HG03442 (cell line): Measurements from ENCODE around the gene PCP4L1.
A peak's percentile ranks its signal among the peaks of the same experiment; 100 is the strongest.
"Not testable (repeated sequence)": the region's sequence is repeated elsewhere in the genome, so short reads cannot be mapped to it uniquely, and the experiment has no call there.

Source experiments
- ATAC-seq: cut with Tn5 transposase; IDR thresholded peaks from one replicate; pipeline ENCODE4 v1.9.1; 2021; ENCODE audit warnings: mild to moderate bottlenecking, moderate library complexity; ENCODE audit not compliant: unreplicated experiment

PCP4L1 gene

DNA sequence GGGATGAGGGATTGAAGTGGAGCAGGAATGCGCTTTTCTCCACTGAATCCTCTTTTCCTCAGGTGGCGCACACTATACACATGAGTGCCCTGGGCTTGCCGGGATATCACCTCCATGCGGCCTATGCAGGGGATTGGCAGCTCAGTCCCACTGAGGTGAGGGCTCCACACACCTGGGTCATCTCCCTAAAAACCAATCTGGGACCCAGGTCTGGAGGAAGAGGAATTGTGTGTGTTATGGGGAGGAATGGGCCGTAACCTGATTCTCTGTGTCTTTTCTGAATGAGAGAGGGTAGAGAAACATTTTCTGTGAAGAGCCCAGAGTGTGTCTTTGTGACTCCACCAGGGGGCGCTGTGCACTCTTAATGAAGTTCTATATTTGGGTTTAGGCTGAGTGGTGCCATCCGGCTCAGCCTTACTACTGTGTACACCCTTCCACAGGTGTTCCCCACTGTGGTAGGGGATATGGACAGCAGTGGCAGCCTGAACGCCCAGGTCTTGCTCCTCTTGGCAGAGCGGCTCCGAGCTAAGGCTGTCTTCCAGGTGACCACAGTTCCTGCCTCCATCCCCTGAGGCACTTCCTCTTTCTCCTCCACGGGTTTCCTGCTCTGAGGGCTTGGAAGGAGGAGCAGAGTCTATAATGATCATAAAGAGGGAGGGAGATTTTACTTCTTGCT, 31.2 kb upstream of the PCP4L1 start:
- ATAC-seq = peak; percentile 28

DNA sequence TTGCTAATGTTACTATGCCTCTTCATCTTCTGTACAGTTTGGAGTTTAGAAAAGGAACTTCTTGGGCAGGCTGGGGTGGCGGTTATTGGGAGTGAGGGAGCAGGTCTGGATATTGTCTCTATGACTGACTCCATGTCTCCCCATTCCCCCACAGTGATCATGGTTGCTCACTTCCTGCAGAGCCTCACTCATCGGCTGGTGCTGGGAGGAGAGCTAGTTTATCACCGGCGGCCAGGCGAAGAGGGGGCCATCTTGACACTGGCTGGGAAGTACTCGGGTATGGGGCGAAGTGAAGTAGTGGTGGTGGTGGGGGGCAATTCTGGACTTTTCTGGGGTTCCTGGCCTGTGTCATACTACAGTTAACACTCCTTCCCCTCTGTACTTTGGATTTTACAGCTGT, 30.5 kb upstream of the PCP4L1 start:
- ATAC-seq = no peak

DNA sequence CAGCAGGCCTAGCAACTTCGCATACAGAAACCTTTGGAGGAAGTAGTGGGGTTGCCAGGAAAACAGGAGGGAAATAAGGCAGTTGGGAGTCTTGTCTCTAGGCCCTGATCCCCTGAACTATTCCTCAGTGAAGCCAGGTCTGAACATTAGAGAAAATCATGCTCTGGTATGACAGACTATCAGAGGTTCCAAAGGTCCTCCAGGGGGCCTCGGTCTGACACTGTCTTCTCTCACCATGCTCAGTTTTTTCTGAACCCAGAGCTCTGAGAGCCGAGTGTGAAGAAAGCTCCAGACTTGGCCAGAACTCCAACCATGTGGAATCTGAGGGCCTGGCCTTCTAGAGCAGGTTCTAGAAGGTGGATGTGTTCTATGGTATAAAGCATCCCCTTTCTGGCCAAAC, 28.6 kb upstream of the PCP4L1 start:
- no peak for ATAC-seq

- ATAC-seq = no peak
Observed at GRCh38 chr1:161230762-161231161, 27.8 kb upstream of the PCP4L1 start.

- no peak for ATAC-seq
Observed at GRCh38 chr1:161233102-161233501, 25.4 kb upstream of the PCP4L1 start.

- ATAC-seq = no peak
Observed at GRCh38 chr1:161235957-161236775, 22.4 kb upstream of the PCP4L1 start.

- no peak for ATAC-seq
Observed at GRCh38 chr1:161238039-161238473, 20.5 kb upstream of the PCP4L1 start, which contains the start of gene NR1I3. Gene NR1I3, minus strand, starts transcription at chr1:161238203. Its CDS starts 1,638 bp downstream, at chr1:161236565.

- ATAC-seq = no peak
Observed at GRCh38 chr1:161241682-161242081, 16.9 kb upstream of the PCP4L1 start.

- ATAC-seq = no peak
Observed at GRCh38 chr1:161242313-161242712, 16.2 kb upstream of the PCP4L1 start.

- no peak for ATAC-seq
Observed at GRCh38 chr1:161244888-161245287, 13.7 kb upstream of the PCP4L1 start.

GRCh38 chr1:161250100-161250499, 8.4 kb upstream of the PCP4L1 start:
- ATAC-seq = not testable (repeated sequence)

GRCh38 chr1:161250829-161251228, 7.7 kb upstream of the PCP4L1 start:
- no peak for ATAC-seq

DNA sequence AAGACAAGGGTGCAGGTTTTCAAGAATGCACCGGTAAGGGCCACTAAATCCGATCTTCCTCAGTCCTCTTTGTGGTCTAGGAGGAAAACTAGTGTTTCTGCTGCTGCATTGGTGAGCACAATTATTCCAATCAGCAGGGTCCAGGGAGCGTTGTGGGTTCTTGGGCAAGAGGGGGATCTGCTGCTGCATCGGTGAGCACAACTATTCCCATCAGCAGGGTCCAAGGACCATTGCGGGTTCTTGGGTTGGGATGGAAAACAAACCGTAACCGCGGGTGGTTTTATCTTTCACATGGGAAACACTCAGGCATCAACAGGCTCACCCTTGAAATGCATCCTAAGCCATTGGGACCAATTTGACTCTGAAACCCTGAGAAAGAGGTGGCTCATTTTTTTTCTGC, 7.0 kb upstream of the PCP4L1 start:
- no peak for ATAC-seq

- not testable (repeated sequence) for ATAC-seq
Observed at GRCh38 chr1:161255302-161255701, 3.2 kb upstream of the PCP4L1 start.

GRCh38 chr1:161255955-161256520, 2.5 kb upstream of the PCP4L1 start:
- ATAC-seq = not testable (repeated sequence)

GRCh38 chr1:161257109-161257508, 1.4 kb upstream of the PCP4L1 start:
- ATAC-seq = not testable (repeated sequence)

- ATAC-seq = no peak
Observed at GRCh38 chr1:161259345-161259702, 779 bp downstream of the PCP4L1 start.

DNA sequence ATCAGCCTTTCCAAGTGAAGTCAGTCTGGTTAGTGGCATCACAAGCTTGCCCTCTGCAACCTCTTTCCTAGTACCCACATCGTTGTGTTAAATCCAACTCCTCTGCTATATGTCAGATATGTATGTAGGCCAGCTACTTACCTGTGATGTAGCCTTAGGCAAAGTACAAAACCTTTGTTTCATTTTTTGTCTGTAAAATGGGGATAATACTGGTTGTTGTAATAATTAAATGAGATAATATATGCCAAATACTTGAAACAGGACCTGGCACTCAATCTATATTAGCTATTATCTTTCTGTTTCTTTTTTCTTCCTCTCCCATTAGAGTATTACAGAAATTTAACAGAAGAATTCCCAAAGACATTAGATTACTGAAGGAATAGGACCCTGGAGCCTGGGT, 1.2 kb downstream of the PCP4L1 start:
- ATAC-seq = no peak

GRCh38 chr1:161260376-161261260, 2.1 kb downstream of the PCP4L1 start:
- ATAC-seq = no peak

- no peak for ATAC-seq
Observed at GRCh38 chr1:161261261-161262235, 3.0 kb downstream of the PCP4L1 start.
